ENCODE data around the gene TIMP2. TPM values are rescaled to one million over a fixed set of nuclear protein-coding genes. Genes with fewer than 3 reads are reported as not detected.

Gene TIMP2
- total RNA-seq, 4 donors from 2014 or later = 119 to 399 (median 127) TPM

DNA sequence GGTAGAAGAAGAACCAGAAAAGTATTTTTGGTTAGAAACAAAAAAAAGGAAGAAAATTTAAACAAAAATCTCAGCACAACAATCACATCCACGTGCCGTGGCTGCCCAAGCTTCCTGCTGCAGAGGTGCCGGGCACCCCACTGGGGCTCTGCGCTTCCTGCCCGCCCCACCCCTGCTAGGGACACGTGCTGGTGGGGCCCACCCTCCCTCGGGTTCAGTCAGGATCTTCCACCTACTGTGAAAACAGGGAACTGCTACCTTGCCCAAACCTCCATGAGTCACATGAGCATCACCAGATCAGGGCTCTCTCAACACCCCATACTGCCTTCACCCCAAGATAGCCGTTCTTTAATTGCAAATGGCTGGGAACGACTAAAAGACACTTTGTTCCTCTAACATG, 118.7 kb downstream of the TIMP2 start:
- Histone ChIP-seq H3K27ac (peak overlapping the region in 1 of 2 donors; percentile 72), H3K4me3 (no peak overlapping the region), H3K27me3 (no peaks in the 10 kb centered on the region), H3K4me1 (no peaks in the 10 kb centered on the region), H3K36me3 (no peaks in the 10 kb centered on the region), H3K9me3 (no peaks in the 10 kb centered on the region)
- intact Hi-C loops (cut with DNase I; ENCODE audit: low total_unique reads) = no loop called here
- TF ChIP-seq POLR2A (IDR thresholded peaks at IDR 0.05) = no peak
- TF ChIP-seq CTCF (IDR thresholded peaks at IDR 0.05) = no peak
- no peak for DNase-seq

GRCh38 chr17:78805301-78805700, 119.9 kb downstream of the TIMP2 start:
- TF ChIP-seq POLR2A (IDR thresholded peaks at IDR 0.05) (no peak), CTCF (IDR thresholded peaks at IDR 0.05) (no peak)
- DNase-seq = no peak
- no peak overlapping the region for H3K4me3 ChIP-seq
- no peaks in the 10 kb centered on the region for H3K4me1 ChIP-seq
- intact Hi-C loops (cut with DNase I; ENCODE audit: low total_unique reads) = no loop called here
- no peaks in the 10 kb centered on the region for H3K36me3 ChIP-seq
- no peaks in the 10 kb centered on the region for H3K27me3 ChIP-seq
- peak overlapping the region; percentile 49 to 72 for H3K27ac ChIP-seq
- no peaks in the 10 kb centered on the region for H3K9me3 ChIP-seq

- H3K9me3 ChIP-seq = no peaks in the 10 kb centered on the region
- peak overlapping the region; percentile 49 to 72 for H3K27ac ChIP-seq
- no peaks in the 10 kb centered on the region for H3K4me1 ChIP-seq
- no peaks in the 10 kb centered on the region for H3K36me3 ChIP-seq
- H3K4me3 ChIP-seq = no peak overlapping the region
- H3K27me3 ChIP-seq = no peaks in the 10 kb centered on the region
- no peak for TF ChIP-seq POLR2A (IDR thresholded peaks at IDR 0.05)
- intact Hi-C loops (cut with DNase I; ENCODE audit: low total_unique reads) = no loop called here
- DNase-seq = peak in 1 of 2 donors; percentile 65
Observed at GRCh38 chr17:78804777-78805176, 120.4 kb downstream of the TIMP2 start.

GRCh38 chr17:78803186-78803845, 121.9 kb downstream of the TIMP2 start:
- Histone ChIP-seq H3K9me3 (no peaks in the 10 kb centered on the region), H3K36me3 (no peaks in the 10 kb centered on the region), H3K27me3 (no peaks in the 10 kb centered on the region), H3K4me3 (no peak overlapping the region), H3K27ac (peak overlapping the region in 1 of 2 donors; percentile 39), H3K4me1 (no peaks in the 10 kb centered on the region)
- TF ChIP-seq CTCF (IDR thresholded peaks at IDR 0.05) = no peak
- TF ChIP-seq POLR2A (IDR thresholded peaks at IDR 0.05) = no peak
- no peak for DNase-seq
- intact Hi-C loops (cut with DNase I; ENCODE audit: low total_unique reads) = no loop called here

Other genes with a start within 250 kb of the TIMP2 start
- gene CYTH1, start 143.1 kb downstream of the TIMP2 start, total RNA-seq = 10 to 100 TPM in 3 of 4 donors, 1 to 10 TPM in 1; 6.2 to 56.1 (median 44.3) TPM
- 100 to 1,000 TPM in 1 of 4 donors, 10 to 100 TPM in 2, 1 to 10 TPM in 1; 6.5 to 102 (median 31.9) TPM for gene USP36, start 84.6 kb downstream of the TIMP2 start, total RNA-seq
- 10 to 100 TPM in 1 of 4 donors, 1 to 10 TPM in 2, not detected in 1; 1.8 to 14.5 (median 3.8) TPM for gene CEP295NL, start 22.2 kb downstream of the TIMP2 start, total RNA-seq
- 100 to 1,000 TPM in 3 of 4 donors, 10 to 100 TPM in 1; 88.2 to 396 (median 244) TPM for gene LGALS3BP, start 54.5 kb upstream of the TIMP2 start, total RNA-seq
- gene CANT1, start 84.4 kb upstream of the TIMP2 start, total RNA-seq = 10 to 100 TPM in 3 of 4 donors, 1 to 10 TPM in 1; 9.2 to 40.6 (median 21.5) TPM
- 10 to 100 TPM in 3 of 4 donors, 1 to 10 TPM in 1; 2.9 to 80.8 (median 39.6) TPM for gene C1QTNF1, start 98.8 kb upstream of the TIMP2 start, total RNA-seq
- 10 to 100 TPM in 3 of 4 donors, 1 to 10 TPM in 1; 3.8 to 63.2 (median 24.6) TPM for gene ENGASE, start 149.4 kb upstream of the TIMP2 start, total RNA-seq

Data from uterus (tissue), 4 donors.